ENCODE data around the gene P3H1. TPM values are rescaled to one million over a fixed set of nuclear protein-coding genes. Genes with fewer than 3 reads are reported as not detected.

The P3H1 gene
- total and polyA plus RNA-seq, 2 of the 13 experiments (the other 11 are each of a cell fraction or from before 2014, with no cell fraction given): 64.6 to 120 TPM

GRCh38 chr1:42747125-42747524, 19.7 kb downstream of the P3H1 start (continued):
- TF ChIP-seq ZBTB44 (CRISPR knock-in tag; IDR thresholded peaks at IDR 0.05) (no peak), DDIT3 (CRISPR knock-in tag; IDR thresholded peaks at IDR 0.05) (no peak), ZNF770 (CRISPR knock-in tag; IDR thresholded peaks at IDR 0.05) (no peak), ZNF337 (CRISPR knock-in tag; IDR thresholded peaks at IDR 0.05; ENCODE audit: borderline replicate concordance, low read depth) (no peak), ZNF687 (CRISPR knock-in tag; IDR thresholded peaks at IDR 0.05) (peak; percentile 44), ZBTB4 (CRISPR knock-in tag; IDR thresholded peaks at IDR 0.05; ENCODE audit: borderline replicate concordance) (peak; percentile 49; the same call in 1 of the 2 replicates), ZSCAN31 (CRISPR knock-in tag; IDR thresholded peaks at IDR 0.05; ENCODE audit: low read depth) (0 out of 2 replicates have a peak, but pooled peaks have one; percentile 23), ZNF891 (CRISPR knock-in tag; IDR thresholded peaks at IDR 0.05) (0 out of 2 replicates have a peak, but pooled peaks have one; percentile 9), ZNF616 (CRISPR knock-in tag; IDR thresholded peaks at IDR 0.05; ENCODE audit: low read depth) (no peak), NCOR1 (IDR thresholded peaks at IDR 0.05; ENCODE audit: borderline replicate concordance, low read length) (no peak), XRCC5 (optimal IDR thresholded peaks at IDR 0.05; ENCODE audit: low read length) (peak; percentile 37), NR3C1 (CRISPR knock-in tag; IDR thresholded peaks at IDR 0.05) (no peak), ZNF12 (CRISPR knock-in tag; IDR thresholded peaks at IDR 0.05) (no peak), NR0B2 (CRISPR knock-in tag; IDR thresholded peaks at IDR 0.05) (0 out of 2 replicates have a peak, but pooled peaks have one; percentile 37), ZNF317 (CRISPR knock-in tag; IDR thresholded peaks at IDR 0.05) (no peak), ZBTB38 (CRISPR knock-in tag; IDR thresholded peaks at IDR 0.05) (peak; percentile 98), SNAPC5 (CRISPR knock-in tag; IDR thresholded peaks at IDR 0.05; ENCODE audit: borderline replicate concordance) (no peak)

Data from HepG2 (cell line).